Medulla oblongata (tissue), 1 donor: ENCODE data around the gene FHDC1.
"Not testable (repeated sequence)": the region's sequence is repeated elsewhere in the genome, so short reads cannot be mapped to it uniquely, and the experiment has no call there.

Experiments used
- DNase-seq: peaks from one replicate; pipeline ENCODE4 v3.0.0-alpha.2; 2015; ENCODE audit errors: extremely low spot score

FHDC1 gene, protein sequence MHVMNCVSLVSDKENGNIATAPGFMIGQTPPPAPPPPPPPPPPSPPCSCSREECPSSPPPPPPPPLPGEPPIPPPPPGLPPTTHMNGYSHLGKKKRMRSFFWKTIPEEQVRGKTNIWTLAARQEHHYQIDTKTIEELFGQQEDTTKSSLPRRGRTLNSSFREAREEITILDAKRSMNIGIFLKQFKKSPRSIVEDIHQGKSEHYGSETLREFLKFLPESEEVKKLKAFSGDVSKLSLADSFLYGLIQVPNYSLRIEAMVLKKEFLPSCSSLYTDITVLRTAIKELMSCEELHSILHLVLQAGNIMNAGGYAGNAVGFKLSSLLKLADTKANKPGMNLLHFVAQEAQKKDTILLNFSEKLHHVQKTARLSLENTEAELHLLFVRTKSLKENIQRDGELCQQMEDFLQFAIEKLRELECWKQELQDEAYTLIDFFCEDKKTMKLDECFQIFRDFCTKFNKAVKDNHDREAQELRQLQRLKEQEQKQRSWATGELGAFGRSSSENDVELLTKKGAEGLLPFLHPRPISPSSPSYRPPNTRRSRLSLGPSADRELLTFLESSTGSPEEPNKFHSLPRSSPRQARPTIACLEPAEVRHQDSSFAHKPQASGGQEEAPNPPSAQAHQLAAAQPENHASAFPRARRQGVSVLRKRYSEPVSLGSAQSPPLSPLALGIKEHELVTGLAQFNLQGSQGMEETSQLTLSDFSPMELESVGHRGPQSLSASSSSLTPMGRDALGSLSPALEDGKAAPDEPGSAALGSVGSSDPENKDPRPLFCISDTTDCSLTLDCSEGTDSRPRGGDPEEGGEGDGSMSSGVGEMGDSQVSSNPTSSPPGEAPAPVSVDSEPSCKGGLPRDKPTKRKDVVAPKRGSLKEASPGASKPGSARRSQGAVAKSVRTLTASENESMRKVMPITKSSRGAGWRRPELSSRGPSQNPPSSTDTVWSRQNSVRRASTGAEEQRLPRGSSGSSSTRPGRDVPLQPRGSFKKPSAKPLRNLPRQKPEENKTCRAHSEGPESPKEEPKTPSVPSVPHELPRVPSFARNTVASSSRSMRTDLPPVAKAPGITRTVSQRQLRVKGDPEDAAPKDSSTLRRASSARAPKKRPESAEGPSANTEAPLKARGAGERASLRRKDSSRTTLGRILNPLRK

DNA sequence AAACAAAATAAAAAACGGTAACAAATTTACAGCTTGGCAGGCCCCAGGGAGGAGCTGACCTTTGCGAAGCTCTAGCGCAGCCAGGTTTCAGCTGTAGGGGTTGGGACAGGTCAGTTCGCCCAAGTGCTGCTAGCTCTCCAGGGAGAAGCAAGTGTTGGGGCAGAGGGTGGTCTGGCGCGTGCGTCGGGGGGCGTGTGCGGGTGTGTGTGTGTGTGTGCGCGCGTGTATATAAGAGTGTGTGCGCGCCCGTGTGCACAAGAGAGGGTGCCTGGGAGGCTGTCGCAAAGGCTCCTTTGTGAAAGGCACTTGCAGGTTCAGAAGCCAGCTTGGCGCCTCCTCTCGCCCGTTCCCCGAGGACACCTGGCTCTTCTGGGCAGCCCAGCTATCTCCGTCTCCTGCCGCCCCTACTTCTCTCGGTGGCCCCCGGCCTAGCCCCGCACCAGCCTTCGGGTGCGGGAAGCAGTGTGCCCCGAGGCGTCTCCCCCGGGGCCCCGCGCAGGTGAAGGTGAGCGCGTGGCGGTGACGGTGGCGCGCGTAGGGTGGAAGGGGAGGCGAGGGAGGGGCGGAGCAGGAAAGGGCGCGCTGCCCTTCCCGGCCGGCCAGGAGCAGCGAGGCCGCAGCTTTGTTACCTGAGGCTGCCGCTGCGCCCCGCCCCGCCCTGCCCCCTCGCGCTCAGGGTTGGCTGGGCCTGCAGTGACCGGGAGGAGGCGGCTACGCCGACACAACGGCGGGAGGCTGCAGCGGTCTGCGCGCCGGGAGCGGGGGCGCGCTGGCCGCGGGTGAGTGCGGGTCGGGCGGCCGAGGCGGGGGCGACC, at the start of gene FHDC1:
Gene FHDC1, plus strand, starts transcription at position 693 of the 815 bp plus-strand sequence. CDS start 6,735 bp downstream, outside the sequence.
- DNase-seq, result no peak

- DNase-seq, result no peak
Measured at GRCh38 chr4:152887981-152888380, 48.1 kb upstream of the FHDC1 start.

DNA sequence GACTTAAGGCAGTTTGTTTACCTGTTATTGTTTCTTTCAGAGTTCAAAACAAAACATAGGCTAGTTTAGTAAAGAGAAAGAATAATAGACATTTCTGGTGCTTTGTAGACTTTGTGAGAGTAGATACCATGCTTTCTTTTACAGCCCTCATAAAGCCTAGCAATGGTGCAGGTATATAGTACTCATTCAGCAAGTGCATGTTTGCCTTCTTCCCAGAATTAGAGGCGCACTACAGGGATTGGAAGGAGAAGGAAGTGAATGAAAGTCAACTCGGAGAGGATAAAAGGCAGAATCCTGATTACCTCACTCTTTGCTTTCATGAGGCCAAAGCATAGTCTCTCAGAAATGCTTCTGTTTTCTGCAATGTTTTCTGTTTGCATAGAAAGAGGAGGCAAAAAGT, 43.1 kb upstream of the FHDC1 start:
- no peak for DNase-seq

DNA sequence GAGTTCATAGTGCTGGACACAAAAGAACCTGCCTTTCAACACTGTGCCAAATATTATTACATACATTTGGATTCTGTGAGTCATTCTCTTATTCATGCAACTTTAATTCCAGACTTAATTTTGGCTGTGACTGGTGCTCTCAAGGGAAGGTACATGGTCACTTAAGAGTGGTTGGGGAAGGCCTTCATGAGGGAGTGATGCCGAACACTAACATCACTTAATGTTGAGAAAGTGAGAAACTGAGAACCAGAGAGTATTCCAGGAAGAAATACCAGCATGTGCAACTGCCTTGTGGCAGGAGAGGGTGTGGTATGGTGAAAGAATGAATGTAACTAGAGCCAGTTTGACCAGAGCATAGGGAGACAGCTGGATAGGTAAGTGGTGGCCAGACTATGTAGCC, 41.5 kb upstream of the FHDC1 start:
- no peak for DNase-seq

DNA sequence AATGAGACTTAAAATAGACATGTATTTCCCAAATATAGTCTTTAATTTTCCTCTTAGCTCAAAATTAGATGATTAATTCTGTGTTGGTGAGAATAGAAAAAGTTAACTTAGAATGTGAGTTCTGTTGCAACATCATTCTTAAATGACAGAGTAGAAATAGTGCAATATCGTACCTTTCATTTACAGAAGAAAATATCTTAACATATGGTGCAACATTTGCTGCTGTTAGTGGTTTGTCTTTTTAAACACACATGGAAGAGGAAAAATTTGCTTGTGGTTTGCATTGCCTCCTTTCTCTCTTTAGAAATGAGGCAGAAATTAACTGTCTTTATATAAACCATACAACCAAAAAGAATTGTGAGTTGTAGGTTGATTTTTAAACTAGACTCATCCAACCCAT, 39.3 kb upstream of the FHDC1 start:
- DNase-seq, result no peak

DNA sequence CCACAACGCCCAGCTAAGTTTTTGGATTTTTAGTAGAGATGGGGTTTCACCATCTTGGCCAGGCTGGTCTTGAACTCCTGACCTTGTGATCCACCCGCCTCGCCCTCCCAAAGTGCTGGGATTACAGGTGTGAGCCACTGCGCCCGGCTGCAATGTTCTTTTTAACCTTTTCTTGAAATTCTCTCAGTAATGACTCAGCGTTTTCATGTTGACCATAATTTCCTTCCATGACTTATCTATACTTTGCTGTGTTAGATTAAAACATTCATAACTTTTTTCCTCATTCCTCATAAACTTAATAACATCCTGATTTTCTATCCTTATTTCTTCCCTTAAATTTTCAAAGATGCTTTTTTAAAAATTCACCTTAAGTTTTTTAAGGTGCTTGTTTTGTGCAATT, 38.0 kb upstream of the FHDC1 start:
- not testable (repeated sequence) for DNase-seq

DNA sequence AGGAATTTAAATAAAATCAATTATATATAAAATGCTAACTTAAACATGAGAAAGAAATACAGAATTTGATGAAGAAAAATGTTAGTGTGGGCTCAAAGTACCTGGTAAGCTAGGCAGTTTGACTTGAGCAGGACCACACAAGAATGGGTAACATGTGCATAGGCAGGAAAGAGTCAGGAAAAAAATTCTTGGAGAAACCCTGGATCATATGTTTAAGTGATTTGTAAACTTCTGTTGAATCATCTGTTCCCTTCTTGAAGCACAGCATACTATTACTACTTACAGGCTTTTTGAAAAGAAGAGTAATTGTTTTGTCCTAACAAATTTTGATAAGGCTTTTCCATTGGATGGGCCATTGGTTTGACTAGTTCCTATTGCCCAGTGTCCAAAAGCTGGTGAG, 37.5 kb upstream of the FHDC1 start:
- DNase-seq, result no peak

GRCh38 chr4:152900395-152900794, 35.7 kb upstream of the FHDC1 start:
- DNase-seq, result no peak

DNA sequence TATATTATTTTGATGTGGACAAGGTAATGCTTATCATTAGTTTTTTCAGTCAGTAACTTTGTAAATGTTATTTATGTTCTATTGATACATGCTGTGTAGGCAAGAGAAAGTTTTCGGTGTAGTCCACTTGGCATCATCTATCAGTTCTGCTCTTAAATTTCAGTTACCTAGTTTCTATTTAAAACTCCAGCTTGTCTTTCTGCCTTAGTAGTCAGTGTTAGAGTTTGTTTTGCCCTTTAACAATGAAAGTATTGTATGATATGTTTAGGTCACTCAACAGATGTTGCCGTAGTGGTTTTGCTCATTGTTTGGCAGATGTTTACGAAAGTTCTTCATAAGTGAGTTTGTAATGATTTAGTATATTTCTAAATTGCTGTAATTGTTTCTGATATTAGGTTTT, 34.9 kb upstream of the FHDC1 start:
- peak; percentile 66 for DNase-seq

DNA sequence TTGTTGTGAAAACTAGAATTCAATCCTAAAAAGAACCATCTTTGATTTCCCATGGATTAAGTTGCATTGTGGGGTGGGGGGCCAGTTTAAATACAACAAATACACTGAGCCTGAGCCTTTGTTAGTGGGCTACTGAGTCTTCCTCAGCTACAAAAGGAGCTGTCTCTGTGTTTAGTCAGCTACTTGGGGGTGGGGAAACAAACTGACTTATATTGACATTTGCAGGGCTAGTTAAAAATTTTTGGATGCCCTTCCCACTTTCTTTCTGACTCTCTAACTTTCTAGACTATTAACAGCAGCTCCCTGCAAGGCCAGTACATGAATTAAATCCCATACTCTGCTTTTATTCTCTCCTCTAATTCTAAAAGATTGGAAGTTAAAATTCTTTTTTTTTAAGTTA, 32.5 kb upstream of the FHDC1 start:
- no peak for DNase-seq

DNA sequence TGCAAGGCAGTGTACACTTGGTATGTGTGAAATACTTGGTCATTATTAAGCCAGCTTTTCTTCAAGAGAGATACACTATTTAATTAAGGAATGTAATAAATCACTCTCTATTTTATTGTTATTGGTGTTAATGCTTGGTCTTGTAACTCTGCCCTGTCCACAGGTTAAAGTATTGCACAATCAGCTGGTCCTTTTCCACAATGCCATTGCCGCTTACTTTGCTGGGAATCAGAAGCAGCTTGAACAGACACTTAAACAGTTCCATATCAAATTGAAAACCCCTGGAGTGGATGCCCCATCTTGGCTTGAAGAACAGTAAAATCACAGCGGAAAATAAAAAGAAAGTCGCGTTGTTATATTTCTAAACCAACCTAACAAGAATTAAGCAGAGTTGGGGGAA, 26.2 kb upstream of the FHDC1 start:
- DNase-seq, result no peak

DNA sequence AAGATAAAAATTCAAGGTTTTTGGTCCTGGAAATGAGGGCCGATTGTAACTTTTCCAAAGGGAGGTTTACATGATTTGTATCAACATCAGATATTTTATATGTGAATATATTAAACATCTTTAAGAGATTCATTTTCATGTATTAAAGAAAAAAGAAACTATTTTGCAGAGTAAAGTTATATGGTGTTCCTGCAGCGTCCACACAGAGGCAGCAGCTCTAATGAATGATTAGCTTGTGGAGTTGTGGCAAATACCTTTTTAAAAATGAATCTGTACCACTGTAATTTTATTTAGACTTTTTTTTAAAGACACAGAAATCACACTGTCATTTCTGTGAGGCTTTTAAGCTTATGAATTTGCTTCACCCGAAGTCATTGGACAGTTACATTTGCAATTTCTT, 25.6 kb upstream of the FHDC1 start:
- no peak for DNase-seq

DNA sequence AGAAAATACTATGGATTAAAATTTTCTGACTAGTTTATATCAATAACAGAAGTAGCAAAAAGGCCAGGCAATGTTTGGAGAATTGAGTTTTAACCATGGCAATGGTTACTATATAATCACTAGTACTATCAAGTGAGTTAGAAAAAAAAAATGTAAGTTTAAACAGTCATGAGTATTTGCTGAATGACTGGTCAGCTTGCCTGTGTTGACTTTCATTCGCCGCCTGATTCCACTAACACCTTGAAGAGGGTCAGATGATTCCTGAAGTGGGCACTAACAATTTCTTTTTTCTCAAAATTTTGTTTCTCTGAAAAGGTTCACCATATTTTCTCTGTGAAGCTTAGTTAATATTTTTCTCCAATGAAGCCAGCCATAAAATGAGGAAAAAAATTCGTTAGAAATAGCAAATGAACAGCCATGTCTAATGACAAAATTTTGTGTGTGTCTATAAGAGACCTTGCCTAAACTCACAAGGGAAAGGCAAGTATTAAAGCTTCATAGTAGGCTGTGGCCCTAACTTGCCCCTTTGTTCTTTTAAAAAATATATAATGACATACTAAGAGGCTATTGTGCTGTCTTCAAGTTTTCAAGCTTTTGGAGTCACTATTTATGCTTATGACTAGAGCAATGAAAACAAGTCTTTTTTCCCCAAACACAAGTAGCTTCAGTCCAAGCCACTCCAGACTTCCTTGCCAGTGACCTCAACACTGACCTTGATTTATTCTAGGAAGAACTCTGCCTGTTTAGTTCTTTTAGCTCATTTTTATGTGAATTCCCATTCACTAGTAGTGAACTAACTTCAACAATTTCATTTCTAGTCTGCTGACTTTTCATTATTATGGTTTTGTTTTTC, 18.4 kb upstream of the FHDC1 start:
- no peak for DNase-seq

DNA sequence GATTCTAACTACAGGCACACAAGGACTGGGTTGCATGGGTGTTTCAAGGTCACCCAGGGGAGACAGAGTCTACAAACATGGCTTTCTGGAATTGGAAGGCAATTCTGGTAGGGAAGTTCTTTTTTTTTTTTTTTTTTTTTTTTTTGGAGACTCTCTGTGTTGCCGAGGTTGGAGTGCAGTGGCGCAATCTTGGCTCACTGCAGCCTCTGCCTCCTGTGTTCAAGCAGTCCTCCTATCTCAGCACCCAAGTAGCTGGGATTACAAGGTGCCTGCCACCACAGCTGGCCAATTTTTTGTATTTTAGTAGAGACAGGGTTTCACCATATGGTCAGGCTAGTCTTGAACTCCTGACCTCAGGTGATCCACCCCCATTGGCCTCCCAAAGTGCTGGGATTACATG, 16.3 kb upstream of the FHDC1 start:
- no peak for DNase-seq

DNA sequence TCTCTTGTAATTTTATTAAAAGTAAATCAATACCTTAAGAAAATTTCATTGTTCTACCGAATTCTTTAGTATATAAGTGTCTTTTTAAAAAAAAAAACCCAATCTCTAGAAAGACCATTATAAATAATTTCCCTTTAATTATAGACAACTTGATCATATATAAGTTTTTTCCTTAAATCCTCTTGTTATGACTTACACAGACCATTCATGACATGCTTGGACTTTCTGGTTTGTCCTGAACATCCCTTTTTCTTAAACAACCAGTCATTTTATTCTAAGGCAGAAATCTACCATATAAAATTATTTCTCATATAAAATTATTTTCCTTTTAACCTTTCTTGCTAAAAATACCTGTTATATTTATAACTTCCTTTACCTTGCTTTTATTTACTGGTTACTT, 15.4 kb upstream of the FHDC1 start:
- DNase-seq, result no peak

- DNase-seq, result no peak
Measured at GRCh38 chr4:152921284-152921683, 14.8 kb upstream of the FHDC1 start.

DNA sequence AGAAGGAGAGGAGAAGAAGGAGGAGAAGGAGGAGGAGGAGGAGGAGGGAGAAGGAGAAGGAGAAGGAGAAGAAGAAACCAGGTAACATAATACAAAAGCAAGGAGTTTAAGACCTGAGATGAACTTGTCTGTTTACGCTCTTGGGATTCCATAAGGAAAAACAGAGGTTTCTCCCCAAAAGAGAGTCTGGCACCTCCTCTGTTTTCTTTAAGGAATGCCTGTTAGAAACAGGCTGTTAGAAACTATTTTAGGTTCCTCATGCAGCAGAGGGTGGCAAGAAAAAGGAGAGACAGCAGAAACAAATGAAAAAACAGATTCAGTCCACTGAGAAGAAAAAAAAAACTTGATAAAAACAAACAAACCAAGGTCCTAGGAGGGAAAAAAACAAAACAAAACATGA, 10.3 kb upstream of the FHDC1 start:
- DNase-seq, result no peak

GRCh38 chr4:152926959-152927358, 9.2 kb upstream of the FHDC1 start:
- no peak for DNase-seq

GRCh38 chr4:152927737-152928136, 8.4 kb upstream of the FHDC1 start:
- DNase-seq, result no peak

DNA sequence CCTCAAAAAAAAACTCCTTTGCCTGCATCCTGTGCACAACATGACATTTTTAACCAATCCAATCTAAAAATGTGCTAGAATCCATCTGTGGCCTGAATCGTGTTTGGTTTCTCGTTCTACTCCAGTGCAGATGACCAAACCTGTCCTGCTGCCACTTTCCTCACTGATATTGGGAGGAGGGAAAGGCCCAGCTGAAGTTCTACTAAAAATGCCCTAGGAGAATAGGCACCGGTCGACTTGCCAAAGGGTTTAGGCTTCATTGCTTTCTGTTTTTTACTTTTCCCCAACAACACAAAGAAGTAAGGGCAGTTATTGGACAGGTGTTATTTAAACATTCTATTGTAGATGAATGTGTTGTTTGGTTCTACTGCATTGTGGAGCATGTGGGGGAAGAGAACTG, 7.8 kb upstream of the FHDC1 start:
- no peak for DNase-seq

GRCh38 chr4:152929888-152930287, 6.2 kb upstream of the FHDC1 start:
- no peak for DNase-seq
